SK-N-SH (cell line): ENCODE measurements around the gene SI. TPM values are rescaled to one million over a fixed set of nuclear protein-coding genes. Genes with fewer than 3 reads are reported as not detected.

Experiments used
- CTCF ChIA-PET: fragments of 300-600, 350-600 bp; formaldehyde crosslinking; extraction: SDS; loops from one replicate; lab custom pipeline; 2021; lab: Yijun Ruan, JAX
- POLR2A ChIA-PET: fragments of 350-600 bp; sonication (Branson Sonifier 250); formaldehyde crosslinking; extraction: SDS; loops from one replicate; lab custom pipeline; 2020; ENCODE audit warnings: antibody characterized with exemption, inconsistent platforms; lab: Yijun Ruan, JAX
- DNase-seq: peaks from one replicate; pipeline ENCODE4 v3.0.0; 2012
- H2AFZ ChIP-seq: fragments of 200-600 bp; sonication (generic); 2 replicates; pipeline ENCODE4 v1.8.1; 2016; ENCODE audit warnings: antibody characterized with exemption, mild to moderate bottlenecking, low read depth
- H3F3A ChIP-seq: fragments of 200-600 bp; sonication (generic); replicated peaks from 2 replicates; pipeline ENCODE3; 2016; ENCODE audit warnings: antibody characterized with exemption, mild to moderate bottlenecking; ENCODE audit not compliant: insufficient read depth
- H3K27ac ChIP-seq, 2 experiments: fragments of 200-500 bp in 1 of 2; fragments of 200-600 bp in 1 of 2; sonication (Bioruptor generic) in 1 of 2; sonication (generic), shearing (Covaris generic) in 1 of 2; 2 replicates each; pipeline versions ENCODE4 v1.5.1 to v1.6.1; 2014 to 2016; ENCODE audit warnings: low read depth in 2 of 2, inconsistent platforms in 1 of 2, low read length in 1 of 2, mild to moderate bottlenecking in 1 of 2, mixed read lengths in 1 of 2
- H3K27me3 ChIP-seq: fragments of 200-600 bp; sonication (generic), shearing (Covaris generic); 2 replicates; pipeline ENCODE4 v1.6.1; 2016; ENCODE audit warnings: mixed run types; ENCODE audit not compliant: insufficient read depth
- H3K36me3 ChIP-seq, 2 experiments: fragments of 200-500 bp in 1 of 2; fragments of 200-600 bp in 1 of 2; sonication (Bioruptor generic) in 1 of 2; sonication (generic) in 1 of 2; replicated peaks in 1 of 2; 2 replicates each; pipeline versions ENCODE3 to v1.5.1; 2014 to 2016; ENCODE audit warnings: low read length in 1 of 2, mild to moderate bottlenecking in 1 of 2; ENCODE audit not compliant: insufficient read depth in 2 of 2, control insufficient read depth in 1 of 2
- H3K4me1 ChIP-seq, 2 experiments: fragments of 200-500 bp in 1 of 2; fragments of 200-600 bp in 1 of 2; sonication (Bioruptor generic) in 1 of 2; sonication (generic), shearing (Covaris generic) in 1 of 2; 2 replicates each; pipeline versions ENCODE4 v1.5.1 to v1.6.1; 2014 to 2016; ENCODE audit warnings: low read depth in 1 of 2, low read length in 1 of 2, mixed run types in 1 of 2; ENCODE audit not compliant: insufficient read depth in 2 of 2, control insufficient read depth in 1 of 2
- H3K4me2 ChIP-seq: fragments of 200-600 bp; sonication (generic), shearing (Covaris generic); 2 replicates; pipeline ENCODE4 v1.6.1; 2017; ENCODE audit warnings: mixed run types
- H3K4me3 ChIP-seq, 2 experiments: fragments of 200-500 bp in 1 of 2; fragments of 200-600 bp in 1 of 2; sonication (Bioruptor generic) in 1 of 2; sonication (generic), shearing (Covaris generic) in 1 of 2; 2 replicates each; pipeline versions ENCODE4 v1.5.1 to v1.8.1; 2014 to 2016; ENCODE audit warnings: low read depth in 2 of 2, inconsistent platforms in 1 of 2, low read length in 1 of 2, mild to moderate bottlenecking in 1 of 2, mixed read lengths in 1 of 2, moderate library complexity in 1 of 2
- H3K79me2 ChIP-seq: fragments of 200-600 bp; sonication (generic); 2 replicates; pipeline ENCODE4 v1.8.1; 2017; ENCODE audit warnings: mild to moderate bottlenecking; ENCODE audit not compliant: insufficient read depth
- H3K9ac ChIP-seq: fragments of 200-600 bp; sonication (generic); 2 replicates; pipeline ENCODE4 v1.6.1; 2017; ENCODE audit warnings: mixed run types
- H3K9me2 ChIP-seq: fragments of 200-600 bp; sonication (generic); 2 replicates; pipeline ENCODE4 v1.6.1; 2017; ENCODE audit warnings: mixed run types
- H3K9me3 ChIP-seq: fragments of 200-600 bp; sonication (generic); 2 replicates; pipeline ENCODE4 v1.6.1; 2017; ENCODE audit warnings: mixed run types, mild to moderate bottlenecking, moderate library complexity
- H4K20me1 ChIP-seq: fragments of 200-600 bp; sonication (generic); 2 replicates; pipeline ENCODE4 v1.6.1; 2017; ENCODE audit warnings: mild to moderate bottlenecking, mixed run types; ENCODE audit not compliant: insufficient read depth
- CHD2 ChIP-seq: fragments of 150-350 bp; IDR thresholded peaks from 2 replicates; pipeline ENCODE4 v1.6.1; 2018; ENCODE audit warnings: low read length; ENCODE audit not compliant: partially characterized antibody
- EP300 ChIP-seq, 2 experiments: IDR thresholded peaks; 2 replicates each; pipeline versions ENCODE4 v1.4.0 to v1.6.1; 2012; ENCODE audit warnings: borderline replicate concordance in 1 of 2, low read depth in 1 of 2, low read length in 1 of 2
- FOSL2 ChIP-seq: IDR thresholded peaks from 2 replicates; pipeline ENCODE4 v1.4.0; 2012; ENCODE audit warnings: low read depth, mild to moderate bottlenecking, moderate library complexity, borderline replicate concordance
- GATA2 ChIP-seq: sonication (generic); formaldehyde crosslinking; IDR thresholded peaks from 2 replicates; pipeline ENCODE4 v1.5.0; 2020; ENCODE audit warnings: mild to moderate bottlenecking, missing genetic modification reagents
- JUND ChIP-seq: IDR thresholded peaks from 2 replicates; pipeline ENCODE4 v1.4.0; 2012
- MEF2A ChIP-seq: IDR thresholded peaks from 2 replicates; pipeline ENCODE4 v1.4.0; 2012; ENCODE audit warnings: low read depth, borderline replicate concordance
- MXI1 ChIP-seq: IDR thresholded peaks from 2 replicates; pipeline ENCODE4 v1.6.1; 2012; ENCODE audit warnings: mild to moderate bottlenecking, low read depth, low read length, improper control_type of control experiment
- NFIC ChIP-seq: IDR thresholded peaks from 2 replicates; pipeline ENCODE4 v1.4.0; 2012; ENCODE audit warnings: borderline replicate concordance
- NRF1 ChIP-seq: IDR thresholded peaks from 2 replicates; pipeline ENCODE4 v1.6.1; 2012; ENCODE audit warnings: low read depth, mild to moderate bottlenecking, low read length
- POLR2AphosphoS5 ChIP-seq: IDR thresholded peaks from 2 replicates; pipeline ENCODE4 v1.6.1; 2012; ENCODE audit warnings: low read depth, low read length
- RAD21 ChIP-seq: IDR thresholded peaks from 2 replicates; pipeline ENCODE4 v1.6.1; 2012; ENCODE audit warnings: mild to moderate bottlenecking, low read length
- RXRA ChIP-seq: IDR thresholded peaks from 2 replicates; pipeline ENCODE4 v1.4.0; 2012; ENCODE audit warnings: low read depth, mild to moderate bottlenecking, borderline replicate concordance
- SIN3A ChIP-seq: IDR thresholded peaks from 2 replicates; pipeline ENCODE4 v1.6.1; 2012; ENCODE audit warnings: low read depth, mild to moderate bottlenecking, low read length, moderate library complexity, borderline replicate concordance
- TCF12 ChIP-seq: IDR thresholded peaks from 2 replicates; pipeline ENCODE4 v1.4.0; 2012
- TEAD4 ChIP-seq: IDR thresholded peaks from 2 replicates; pipeline ENCODE4 v1.4.0; 2012; ENCODE audit warnings: mild to moderate bottlenecking, borderline replicate concordance; ENCODE audit not compliant: insufficient read depth
- WGBS: methylation state at CpG from one replicate; pipeline ENCODE4 v1.1.6; 2017; ENCODE audit warnings: low lambda C conversion rate; 5-methylcytosine and 5-hydroxymethylcytosine counted together
- polyA plus RNA-seq, 3 experiments: library from polyadenylated mRNA; depleted of rRNA; stranded (reverse); fragments of >200 nt; gene quantifications; 2 replicates each; pipeline ENCODE4 v1.2.3, GENCODE V29; 2012
- TF ChIP-seq, protein P1 (sequence below): fragments of 150-350 bp; IDR thresholded peaks from 2 replicates; pipeline ENCODE4 v1.6.1; 2017; ENCODE audit warnings: antibody characterized with exemption, low read length, low read depth, borderline replicate concordance
- TF ChIP-seq, protein P2 (sequence below): IDR thresholded peaks from 2 replicates; pipeline ENCODE4 v1.6.1; 2012; ENCODE audit warnings: mild to moderate bottlenecking, low read depth, low read length, moderate library complexity
- TF ChIP-seq, protein P3 (sequence below): fragments of 200-600 bp; sonication (generic); IDR thresholded peaks from 2 replicates; pipeline ENCODE4 v1.6.1; 2017; ENCODE audit warnings: antibody characterized with exemption, mild to moderate bottlenecking, moderate library complexity
- TF ChIP-seq, protein P4 (sequence below): fragments of 150-350 bp; IDR thresholded peaks from 2 replicates; pipeline ENCODE4 v1.6.1; 2016; ENCODE audit warnings: mild to moderate bottlenecking, low read depth, low read length

Gene SI
- polyA plus RNA-seq, 1 of the 3 experiments (the other 2 are of a cell fraction): not detected

DNA sequence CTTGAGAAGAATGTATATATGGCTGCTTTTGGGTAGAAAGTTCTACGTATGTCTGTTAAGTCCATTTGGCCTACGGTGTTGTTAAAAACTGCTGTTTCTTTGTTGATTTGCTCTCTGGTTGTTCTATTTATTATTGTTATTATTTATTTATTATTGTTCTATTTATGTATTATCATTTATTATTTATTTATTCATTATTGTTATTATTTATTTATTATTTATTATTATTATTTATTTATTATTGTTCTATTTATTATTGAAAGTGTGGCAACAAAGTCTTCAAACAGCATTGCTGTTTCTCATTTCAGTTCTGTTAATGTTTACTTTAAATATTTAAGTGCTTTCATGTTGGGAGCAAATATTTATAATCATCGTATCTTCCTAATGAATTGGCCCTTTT, 66.7 kb downstream of the SI start:
- H3K4me1 ChIP-seq: no peaks in the 10 kb centered on the region
- no peak overlapping the region for H2AFZ ChIP-seq
- DNase-seq: no peak
- no peak overlapping the region for H3K27ac ChIP-seq
- no peak overlapping the region for H3K9ac ChIP-seq
- H3K36me3 ChIP-seq: no peaks in the 10 kb centered on the region
- POLR2A ChIA-PET: no interaction called here
- no peaks in the 10 kb centered on the region for H3K9me2 ChIP-seq
- CTCF ChIA-PET: no interaction called here
- H3K27me3 ChIP-seq: no peaks in the 10 kb centered on the region
- 64% methylated on average over 3 of the region's 3 CpGs for WGBS
- H3F3A ChIP-seq: no peaks in the 10 kb centered on the region
- TF ChIP-seq CHD2 (no peak), NFIC (no peak), MEF2A (no peak)
- TF ChIP-seq, protein P1, sequence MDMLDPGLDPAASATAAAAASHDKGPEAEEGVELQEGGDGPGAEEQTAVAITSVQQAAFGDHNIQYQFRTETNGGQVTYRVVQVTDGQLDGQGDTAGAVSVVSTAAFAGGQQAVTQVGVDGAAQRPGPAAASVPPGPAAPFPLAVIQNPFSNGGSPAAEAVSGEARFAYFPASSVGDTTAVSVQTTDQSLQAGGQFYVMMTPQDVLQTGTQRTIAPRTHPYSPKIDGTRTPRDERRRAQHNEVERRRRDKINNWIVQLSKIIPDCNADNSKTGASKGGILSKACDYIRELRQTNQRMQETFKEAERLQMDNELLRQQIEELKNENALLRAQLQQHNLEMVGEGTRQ: no peak
- TF ChIP-seq, protein P2, sequence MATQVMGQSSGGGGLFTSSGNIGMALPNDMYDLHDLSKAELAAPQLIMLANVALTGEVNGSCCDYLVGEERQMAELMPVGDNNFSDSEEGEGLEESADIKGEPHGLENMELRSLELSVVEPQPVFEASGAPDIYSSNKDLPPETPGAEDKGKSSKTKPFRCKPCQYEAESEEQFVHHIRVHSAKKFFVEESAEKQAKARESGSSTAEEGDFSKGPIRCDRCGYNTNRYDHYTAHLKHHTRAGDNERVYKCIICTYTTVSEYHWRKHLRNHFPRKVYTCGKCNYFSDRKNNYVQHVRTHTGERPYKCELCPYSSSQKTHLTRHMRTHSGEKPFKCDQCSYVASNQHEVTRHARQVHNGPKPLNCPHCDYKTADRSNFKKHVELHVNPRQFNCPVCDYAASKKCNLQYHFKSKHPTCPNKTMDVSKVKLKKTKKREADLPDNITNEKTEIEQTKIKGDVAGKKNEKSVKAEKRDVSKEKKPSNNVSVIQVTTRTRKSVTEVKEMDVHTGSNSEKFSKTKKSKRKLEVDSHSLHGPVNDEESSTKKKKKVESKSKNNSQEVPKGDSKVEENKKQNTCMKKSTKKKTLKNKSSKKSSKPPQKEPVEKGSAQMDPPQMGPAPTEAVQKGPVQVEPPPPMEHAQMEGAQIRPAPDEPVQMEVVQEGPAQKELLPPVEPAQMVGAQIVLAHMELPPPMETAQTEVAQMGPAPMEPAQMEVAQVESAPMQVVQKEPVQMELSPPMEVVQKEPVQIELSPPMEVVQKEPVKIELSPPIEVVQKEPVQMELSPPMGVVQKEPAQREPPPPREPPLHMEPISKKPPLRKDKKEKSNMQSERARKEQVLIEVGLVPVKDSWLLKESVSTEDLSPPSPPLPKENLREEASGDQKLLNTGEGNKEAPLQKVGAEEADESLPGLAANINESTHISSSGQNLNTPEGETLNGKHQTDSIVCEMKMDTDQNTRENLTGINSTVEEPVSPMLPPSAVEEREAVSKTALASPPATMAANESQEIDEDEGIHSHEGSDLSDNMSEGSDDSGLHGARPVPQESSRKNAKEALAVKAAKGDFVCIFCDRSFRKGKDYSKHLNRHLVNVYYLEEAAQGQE: no peak
- H3K9me3 ChIP-seq: no peaks in the 10 kb centered on the region
- no peak overlapping the region for H3K4me3 ChIP-seq
- H4K20me1 ChIP-seq: no peaks in the 10 kb centered on the region
- H3K4me2 ChIP-seq: no peak overlapping the region
- H3K79me2 ChIP-seq: no peaks in the 10 kb centered on the region

DNA sequence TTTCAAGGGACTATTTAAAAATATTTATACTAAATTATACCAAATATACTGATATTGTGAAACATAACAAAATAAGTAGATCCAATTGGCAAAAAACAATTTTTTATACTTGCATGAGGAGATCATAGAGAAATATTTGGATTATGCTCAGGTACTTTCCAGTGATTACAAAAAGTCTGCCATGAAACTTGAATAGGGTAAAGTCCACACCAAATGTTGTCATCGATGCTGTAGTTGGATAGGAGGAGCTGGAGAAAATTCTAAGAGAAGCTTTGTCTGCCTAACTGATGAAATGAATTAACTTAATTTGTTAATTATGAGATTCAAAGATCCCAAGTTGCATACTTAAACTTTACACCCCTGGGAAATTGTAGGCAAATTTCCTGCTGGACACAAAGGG, 93.3 kb downstream of the SI start:
- Histone ChIP-seq H4K20me1 (no peaks in the 10 kb centered on the region), H3K4me1 (no peaks in the 10 kb centered on the region), H3K9ac (no peak overlapping the region), H3F3A (no peaks in the 10 kb centered on the region), H3K27ac (no peak overlapping the region), H3K79me2 (no peaks in the 10 kb centered on the region), H2AFZ (0 out of 2 replicates have a peak overlapping the region, but pooled peaks have one; percentile 49), H3K36me3 (no peaks in the 10 kb centered on the region), H3K9me3 (no peaks in the 10 kb centered on the region), H3K9me2 (no peaks in the 10 kb centered on the region), H3K4me3 (no peak overlapping the region), H3K27me3 (no peaks in the 10 kb centered on the region), H3K4me2 (no peak overlapping the region)
- WGBS: 5% methylated on average over 1 of the region's 1 CpG
- CTCF ChIA-PET: interaction anchor here (1.0 kb wide), 1 partner anchor 45 kb away, joined by 3 read pairs; no protein-coding TSS in a partner anchor
- POLR2A ChIA-PET: no interaction called here
- DNase-seq: no peak
- no peak for TF ChIP-seq NFIC
- no peak for TF ChIP-seq POLR2AphosphoS5
- TF ChIP-seq, protein P3, sequence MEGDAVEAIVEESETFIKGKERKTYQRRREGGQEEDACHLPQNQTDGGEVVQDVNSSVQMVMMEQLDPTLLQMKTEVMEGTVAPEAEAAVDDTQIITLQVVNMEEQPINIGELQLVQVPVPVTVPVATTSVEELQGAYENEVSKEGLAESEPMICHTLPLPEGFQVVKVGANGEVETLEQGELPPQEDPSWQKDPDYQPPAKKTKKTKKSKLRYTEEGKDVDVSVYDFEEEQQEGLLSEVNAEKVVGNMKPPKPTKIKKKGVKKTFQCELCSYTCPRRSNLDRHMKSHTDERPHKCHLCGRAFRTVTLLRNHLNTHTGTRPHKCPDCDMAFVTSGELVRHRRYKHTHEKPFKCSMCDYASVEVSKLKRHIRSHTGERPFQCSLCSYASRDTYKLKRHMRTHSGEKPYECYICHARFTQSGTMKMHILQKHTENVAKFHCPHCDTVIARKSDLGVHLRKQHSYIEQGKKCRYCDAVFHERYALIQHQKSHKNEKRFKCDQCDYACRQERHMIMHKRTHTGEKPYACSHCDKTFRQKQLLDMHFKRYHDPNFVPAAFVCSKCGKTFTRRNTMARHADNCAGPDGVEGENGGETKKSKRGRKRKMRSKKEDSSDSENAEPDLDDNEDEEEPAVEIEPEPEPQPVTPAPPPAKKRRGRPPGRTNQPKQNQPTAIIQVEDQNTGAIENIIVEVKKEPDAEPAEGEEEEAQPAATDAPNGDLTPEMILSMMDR: no peak
- no peak for TF ChIP-seq TCF12
- no peak for TF ChIP-seq CHD2
- TF ChIP-seq FOSL2: no peak
- no peak for TF ChIP-seq GATA2 (CRISPR knock-in tag)
- TF ChIP-seq RAD21: no peak
- TF ChIP-seq MEF2A: no peak
- TF ChIP-seq NRF1: no peak
- TF ChIP-seq TEAD4: no peak
- no peak for TF ChIP-seq RXRA
- TF ChIP-seq EP300 (IDR thresholded peaks at IDR 0.05; ENCODE audit: borderline replicate concordance in 1 of 2, low read depth in 1 of 2, low read length in 1 of 2): no peak
- TF ChIP-seq, protein P4, sequence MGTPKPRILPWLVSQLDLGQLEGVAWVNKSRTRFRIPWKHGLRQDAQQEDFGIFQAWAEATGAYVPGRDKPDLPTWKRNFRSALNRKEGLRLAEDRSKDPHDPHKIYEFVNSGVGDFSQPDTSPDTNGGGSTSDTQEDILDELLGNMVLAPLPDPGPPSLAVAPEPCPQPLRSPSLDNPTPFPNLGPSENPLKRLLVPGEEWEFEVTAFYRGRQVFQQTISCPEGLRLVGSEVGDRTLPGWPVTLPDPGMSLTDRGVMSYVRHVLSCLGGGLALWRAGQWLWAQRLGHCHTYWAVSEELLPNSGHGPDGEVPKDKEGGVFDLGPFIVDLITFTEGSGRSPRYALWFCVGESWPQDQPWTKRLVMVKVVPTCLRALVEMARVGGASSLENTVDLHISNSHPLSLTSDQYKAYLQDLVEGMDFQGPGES: no peak
- TF ChIP-seq JUND: no peak
- TF ChIP-seq MXI1: no peak
- TF ChIP-seq SIN3A: no peak
- TF ChIP-seq, protein P1: no peak
